Ectodermal cell (in vitro differentiated cells): ENCODE results near the gene BICD2.

Source experiments
- H3K27ac ChIP-seq: 2 replicates; pipeline ENCODE4 v1.7.0; 2013; ENCODE audit warnings: mild to moderate bottlenecking, low read depth, low read length; ENCODE audit not compliant: insufficient read depth, poor library complexity, severe bottlenecking
- H3K27me3 ChIP-seq: 2 replicates; pipeline ENCODE4 v1.7.0; 2013; ENCODE audit warnings: mild to moderate bottlenecking, low read length; ENCODE audit not compliant: insufficient read depth, control insufficient read depth, poor library complexity, severe bottlenecking
- H3K36me3 ChIP-seq: one replicate; pipeline ENCODE4 v1.7.0; 2013; ENCODE audit warnings: low read length; ENCODE audit not compliant: control insufficient read depth, insufficient read depth
- H3K4me1 ChIP-seq: one replicate; pipeline ENCODE4 v1.7.0; 2013; ENCODE audit warnings: low read length; ENCODE audit not compliant: control insufficient read depth, insufficient read depth
- H3K4me3 ChIP-seq: 2 replicates; pipeline ENCODE4 v1.7.0; 2013; ENCODE audit warnings: low read depth, low read length, control low read depth; ENCODE audit not compliant: insufficient read depth
- H3K9me3 ChIP-seq: 2 replicates; pipeline ENCODE4 v1.7.0; 2013; ENCODE audit warnings: mild to moderate bottlenecking, low read length, moderate library complexity; ENCODE audit not compliant: control insufficient read depth
- WGBS, 2 experiments: methylation state at CpG; one replicate each; pipeline ENCODE4 v1.1.7; 2013; ENCODE audit warnings: missing lambda C conversion rate in 2 of 2; 5-methylcytosine and 5-hydroxymethylcytosine counted together

Gene BICD2

GRCh38 chr9:92706218-92706940 is 58.3 kb downstream of the BICD2 start:
- no peak overlapping the region for H3K27ac ChIP-seq

GRCh38 chr9:92704528-92704927 is 60.1 kb downstream of the BICD2 start:
- 83 to 88% methylated on average over 2 of the region's 2 CpGs for WGBS, 2 experiments
- H3K27me3 ChIP-seq: no peaks in the 10 kb centered on the region
- no peaks in the 10 kb centered on the region for H3K4me1 ChIP-seq
- H3K4me3 ChIP-seq: no peak overlapping the region
- H3K9me3 ChIP-seq: no peaks in the 10 kb centered on the region
- H3K27ac ChIP-seq: no peak overlapping the region
- H3K36me3 ChIP-seq: no peaks in the 10 kb centered on the region

More at GRCh38 chr9:92706218-92706940, 58.3 kb downstream of the BICD2 start:
- Histone ChIP-seq H3K4me3 (no peak overlapping the region), H3K9me3 (no peaks in the 10 kb centered on the region), H3K4me1 (no peaks in the 10 kb centered on the region), H3K36me3 (no peaks in the 10 kb centered on the region), H3K27me3 (no peaks in the 10 kb centered on the region)
- 64% methylated on average over 3 of the region's 3 CpGs for WGBS, 2 experiments

DNA sequence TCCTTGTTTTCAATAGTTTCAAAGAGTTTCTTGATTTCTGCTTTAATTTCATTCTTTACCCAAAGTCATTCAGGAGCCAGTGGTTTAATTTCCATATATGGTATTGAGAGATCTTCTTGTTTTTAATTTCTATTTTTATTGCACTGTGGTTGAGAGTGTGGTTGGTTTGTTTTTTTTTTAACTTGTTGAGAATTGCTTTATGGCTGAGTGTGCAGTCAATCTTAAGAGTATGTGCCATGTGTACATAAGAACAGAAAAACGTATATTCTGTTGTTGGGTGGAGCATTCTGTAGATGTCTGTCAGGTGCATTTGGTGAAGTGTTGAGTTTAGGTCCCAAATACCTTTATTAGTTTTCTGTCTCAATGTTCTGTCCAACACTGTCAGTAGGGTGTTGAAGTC is 68.0 kb downstream of the BICD2 start:
- Histone ChIP-seq H3K36me3 (no peaks in the 10 kb centered on the region), H3K4me3 (no peak overlapping the region), H3K27ac (no peak overlapping the region), H3K4me1 (no peaks in the 10 kb centered on the region), H3K9me3 (peaks cover 4% of the 10 kb centered on the region), H3K27me3 (no peaks in the 10 kb centered on the region)
- WGBS, 2 experiments: 84 to 95% methylated on average over 1 of the region's 1 CpG

- Histone ChIP-seq H3K27me3 (no peaks in the 10 kb centered on the region), H3K9me3 (peaks cover 2% of the 10 kb centered on the region), H3K27ac (no peak overlapping the region), H3K4me3 (no peak overlapping the region), H3K36me3 (no peaks in the 10 kb centered on the region), H3K4me1 (no peaks in the 10 kb centered on the region)
- 71 to 78% methylated on average over 3 of the region's 3 CpGs for WGBS, 2 experiments
These were observed 77.7 kb downstream of the BICD2 start for GRCh38 chr9:92686954-92687353.

- Histone ChIP-seq H3K9me3 (no peaks in the 10 kb centered on the region), H3K27me3 (no peaks in the 10 kb centered on the region), H3K4me1 (no peaks in the 10 kb centered on the region), H3K36me3 (no peaks in the 10 kb centered on the region), H3K27ac (no peak overlapping the region), H3K4me3 (no peak overlapping the region)
- 75 to 82% methylated on average over 5 of the region's 5 CpGs for WGBS, 2 experiments
These were observed 79.6 kb downstream of the BICD2 start for GRCh38 chr9:92685022-92685421.

DNA sequence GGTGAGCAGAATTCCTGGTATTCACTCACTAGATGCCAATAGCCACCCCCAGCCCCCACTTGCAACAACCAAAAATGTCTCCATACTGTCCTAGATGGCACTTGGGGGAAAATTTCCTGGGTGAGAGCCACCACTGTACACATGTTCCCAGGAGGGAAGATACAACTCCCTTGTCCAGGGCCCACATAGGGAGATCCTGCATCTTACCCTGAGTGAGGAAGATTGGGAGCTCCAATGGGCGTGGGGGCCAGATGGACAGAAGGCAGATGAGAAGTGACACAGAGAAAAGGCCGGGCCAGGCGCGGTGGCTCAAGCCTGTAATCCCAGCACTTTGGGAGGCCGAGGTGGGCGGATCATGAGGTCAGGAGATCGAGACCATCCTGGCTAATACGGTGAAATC is 82.4 kb downstream of the BICD2 start:
- Histone ChIP-seq H3K36me3 (no peaks in the 10 kb centered on the region), H3K4me3 (no peak overlapping the region), H3K27me3 (no peaks in the 10 kb centered on the region), H3K27ac (no peak overlapping the region), H3K9me3 (no peaks in the 10 kb centered on the region), H3K4me1 (no peaks in the 10 kb centered on the region)
- WGBS, 2 experiments: 90 to 94% methylated on average over 8 of the region's 8 CpGs

- no peaks in the 10 kb centered on the region for H3K36me3 ChIP-seq
- H3K4me3 ChIP-seq: no peak overlapping the region
- no peaks in the 10 kb centered on the region for H3K9me3 ChIP-seq
- H3K27me3 ChIP-seq: no peaks in the 10 kb centered on the region
- no peak overlapping the region for H3K27ac ChIP-seq
- no peaks in the 10 kb centered on the region for H3K4me1 ChIP-seq
- 89 to 91% methylated on average over 10 to 12 of the region's 12 CpGs for WGBS, 2 experiments
These were observed 84.2 kb downstream of the BICD2 start for GRCh38 chr9:92680166-92681119.

GRCh38 chr9:92679413-92680165 is 85.0 kb downstream of the BICD2 start:
- no peaks in the 10 kb centered on the region for H3K36me3 ChIP-seq
- no peaks in the 10 kb centered on the region for H3K27me3 ChIP-seq
- no peaks in the 10 kb centered on the region for H3K4me1 ChIP-seq
- H3K9me3 ChIP-seq: no peaks in the 10 kb centered on the region
- 76 to 77% methylated on average over 12 to 13 of the region's 14 CpGs for WGBS, 2 experiments
- H3K27ac ChIP-seq: no peak overlapping the region
- no peak overlapping the region for H3K4me3 ChIP-seq

DNA sequence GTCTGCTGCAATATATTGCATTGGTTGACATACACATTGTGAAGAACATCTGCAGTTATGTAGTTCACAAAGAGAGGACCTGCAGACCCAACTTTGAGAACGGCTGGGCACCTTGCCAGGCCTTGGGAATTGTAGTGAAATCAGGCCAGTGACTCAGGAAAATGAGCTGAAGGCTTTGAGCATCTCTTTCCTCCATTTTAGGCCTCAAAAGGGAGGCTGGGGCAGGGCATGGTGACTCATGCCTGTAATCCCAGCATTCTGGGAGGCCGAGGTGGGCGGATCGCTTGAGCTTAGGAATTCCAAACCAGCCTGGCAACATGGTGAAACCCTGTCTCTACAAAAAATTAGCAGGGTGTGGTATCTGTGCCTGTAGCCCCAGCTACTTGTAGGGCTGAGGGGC is 93.3 kb downstream of the BICD2 start:
- Histone ChIP-seq H3K27ac (no peak overlapping the region), H3K9me3 (no peaks in the 10 kb centered on the region), H3K36me3 (no peaks in the 10 kb centered on the region), H3K4me3 (peak overlapping the region; percentile 90), H3K27me3 (no peaks in the 10 kb centered on the region), H3K4me1 (peaks cover 10% of the 10 kb centered on the region)
- WGBS, 2 experiments: 90 to 96% methylated on average over 4 of the region's 4 CpGs
